ENCODE data around the gene SENP2.

GRCh38 chr3:185540695-185541094, 45.4 kb upstream of the SENP2 start:
- TF ChIP-seq CTCF (IDR thresholded peaks at IDR 0.05) (no peak), POLR2A (IDR thresholded peaks at IDR 0.05) (no peak)

All from uterus (tissue), 2 donors.